WI38 (cell line): ENCODE measurements around the gene GALNT17.

ENCODE experiments used
- H3K4me3 ChIP-seq: 2 replicates; pipeline ENCODE4 v1.5.1; 2011; ENCODE audit warnings: low read depth, mild to moderate bottlenecking, control low read depth, low read length
- CTCF ChIP-seq: IDR thresholded peaks from 2 replicates; pipeline ENCODE4 v1.5.1; 2012; ENCODE audit warnings: low read depth, mild to moderate bottlenecking, control low read depth, low read length

GALNT17 gene

DNA sequence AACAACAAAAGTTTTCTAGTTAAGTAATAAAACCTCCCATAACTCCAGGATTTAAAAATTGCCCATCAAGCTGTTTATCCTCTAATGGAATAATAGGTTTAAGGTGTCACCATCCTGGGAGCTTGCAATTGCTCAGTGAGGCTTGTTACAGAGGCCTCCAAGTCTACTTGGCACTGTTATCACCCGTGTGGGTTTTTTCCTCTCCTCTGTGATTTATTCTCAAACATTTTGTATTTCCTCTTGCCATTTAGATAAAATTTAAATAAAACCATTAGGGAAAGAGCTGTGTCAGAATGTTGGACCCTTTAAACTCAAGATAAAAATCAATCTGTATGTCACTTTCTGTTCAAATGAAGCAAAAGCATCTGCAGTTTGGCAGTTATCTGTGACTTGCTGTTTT, 202.6 kb downstream of the GALNT17 start:
- TF ChIP-seq CTCF = no peak
- H3K4me3 ChIP-seq = no peak overlapping the region

GRCh38 chr7:71338866-71339265, 206.9 kb downstream of the GALNT17 start:
- no peak overlapping the region for H3K4me3 ChIP-seq
- no peak for TF ChIP-seq CTCF

DNA sequence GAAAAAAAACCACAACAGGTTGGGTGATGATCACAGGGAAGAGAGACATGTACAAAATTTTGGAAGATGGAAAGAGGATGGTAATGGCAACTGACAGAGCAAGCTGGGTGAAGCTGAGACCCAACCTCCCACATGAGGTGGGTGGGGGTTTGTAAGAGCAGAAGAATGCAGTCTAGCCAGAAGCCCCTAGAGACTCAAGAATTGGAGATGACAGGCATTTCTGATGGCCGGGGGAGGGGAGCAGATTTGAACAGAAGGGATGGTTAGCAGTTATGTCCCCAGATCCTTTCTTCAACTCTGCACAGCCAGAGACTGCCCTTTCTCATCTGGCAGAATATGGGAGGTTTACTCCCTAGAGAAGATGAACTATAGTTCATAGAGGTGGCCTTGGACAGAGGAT, 208.0 kb downstream of the GALNT17 start:
- TF ChIP-seq CTCF = no peak
- no peak overlapping the region for H3K4me3 ChIP-seq

GRCh38 chr7:71342202-71342601, 210.3 kb downstream of the GALNT17 start:
- H3K4me3 ChIP-seq = no peak overlapping the region

GRCh38 chr7:71343039-71343438, 211.1 kb downstream of the GALNT17 start:
- no peak for TF ChIP-seq CTCF
- H3K4me3 ChIP-seq = no peak overlapping the region

More at GRCh38 chr7:71342202-71342601, 210.3 kb downstream of the GALNT17 start:
- TF ChIP-seq CTCF = no peak

DNA sequence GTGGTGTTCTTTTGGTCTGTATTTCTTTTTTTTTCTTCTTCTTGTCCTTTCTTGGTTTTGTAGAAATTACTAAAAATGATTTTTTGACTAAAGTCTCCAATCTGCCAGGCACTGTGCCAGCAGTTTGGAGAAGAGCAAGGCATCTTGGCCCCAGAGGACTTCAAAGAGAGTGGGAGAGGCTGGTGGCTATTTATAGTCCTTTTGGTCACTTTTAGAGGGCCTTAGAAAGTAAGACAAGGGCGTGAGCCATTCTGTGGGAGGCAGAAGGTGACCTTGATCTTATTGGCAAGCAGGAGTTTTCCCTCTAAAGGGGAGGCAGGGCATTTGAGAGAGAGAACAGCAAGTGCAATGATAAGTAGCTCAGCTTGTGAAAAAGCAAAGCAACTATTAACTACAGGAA, 211.9 kb downstream of the GALNT17 start:
- TF ChIP-seq CTCF = no peak
- no peak overlapping the region for H3K4me3 ChIP-seq

DNA sequence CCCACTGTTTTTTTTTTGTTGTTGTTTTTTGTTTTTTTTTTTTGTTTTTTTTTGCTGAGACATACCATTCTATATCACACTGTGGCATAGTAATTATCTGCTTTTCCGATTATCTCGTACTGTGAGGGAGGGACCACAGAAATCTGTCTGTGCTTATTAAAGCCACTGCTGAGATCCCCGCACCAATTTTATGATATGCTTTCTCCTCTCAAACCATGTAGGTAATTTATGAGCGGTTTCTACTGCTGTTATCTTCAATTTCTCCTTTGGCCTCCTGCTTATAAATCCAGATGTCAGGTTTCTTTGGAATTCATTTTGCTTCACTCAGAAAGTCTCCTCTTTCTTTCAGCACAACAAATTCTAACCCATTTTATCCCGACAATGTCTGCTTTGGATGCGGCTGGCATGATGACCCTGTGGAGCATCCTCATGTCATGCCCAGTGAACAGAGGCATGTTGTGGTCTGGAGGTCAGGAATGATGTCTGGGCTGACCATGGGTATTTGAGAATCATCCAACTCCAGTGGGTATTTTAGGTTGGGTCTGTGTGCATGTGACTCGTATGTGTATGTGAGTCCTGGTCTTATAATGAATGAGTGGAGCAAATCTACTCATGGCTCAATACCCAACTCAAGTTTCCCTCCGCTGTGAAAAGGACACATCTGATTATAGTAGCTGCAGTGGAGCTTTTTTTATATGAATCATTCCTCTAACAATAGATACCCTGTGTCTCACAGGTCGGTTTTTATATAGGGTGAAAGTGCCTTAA, 213.4 kb downstream of the GALNT17 start:
- no peak overlapping the region for H3K4me3 ChIP-seq
- TF ChIP-seq CTCF = no peak
